ENCODE data around the gene ARL6IP6. TPM values are rescaled to one million over a fixed set of nuclear protein-coding genes. Genes with fewer than 3 reads are reported as not detected.

ARL6IP6 gene
- total RNA-seq, 6 experiments from 2014 or later: 2.6 to 5.4 (median 3.7) TPM

GRCh38 chr2:152682663-152683062 is 35.8 kb upstream of the ARL6IP6 start:
- 74% methylated on average over 5 of the region's 9 CpGs for whole genome bisulfite sequencing (ENCODE audit: insufficient coverage, low coverage, low lambda C conversion rate, missing lambda C conversion rate)
- Histone ChIP-seq H3K36me3 (peaks cover 5 to 33% (median 16%) of the 10 kb centered on the region in 4 donors), H3K4me3 (no peak overlapping the region), H3K27ac (no peak overlapping the region), H3K4me1 (no peaks in the 10 kb centered on the region), H3K9me3 (no peaks in the 10 kb centered on the region), H3K27me3 (no peaks in the 10 kb centered on the region)
- intact Hi-C loops (cut with DNase I): no loop called here
- TF ChIP-seq POLR2A (IDR thresholded peaks at IDR 0.05): no peak
- TF ChIP-seq, protein P1, sequence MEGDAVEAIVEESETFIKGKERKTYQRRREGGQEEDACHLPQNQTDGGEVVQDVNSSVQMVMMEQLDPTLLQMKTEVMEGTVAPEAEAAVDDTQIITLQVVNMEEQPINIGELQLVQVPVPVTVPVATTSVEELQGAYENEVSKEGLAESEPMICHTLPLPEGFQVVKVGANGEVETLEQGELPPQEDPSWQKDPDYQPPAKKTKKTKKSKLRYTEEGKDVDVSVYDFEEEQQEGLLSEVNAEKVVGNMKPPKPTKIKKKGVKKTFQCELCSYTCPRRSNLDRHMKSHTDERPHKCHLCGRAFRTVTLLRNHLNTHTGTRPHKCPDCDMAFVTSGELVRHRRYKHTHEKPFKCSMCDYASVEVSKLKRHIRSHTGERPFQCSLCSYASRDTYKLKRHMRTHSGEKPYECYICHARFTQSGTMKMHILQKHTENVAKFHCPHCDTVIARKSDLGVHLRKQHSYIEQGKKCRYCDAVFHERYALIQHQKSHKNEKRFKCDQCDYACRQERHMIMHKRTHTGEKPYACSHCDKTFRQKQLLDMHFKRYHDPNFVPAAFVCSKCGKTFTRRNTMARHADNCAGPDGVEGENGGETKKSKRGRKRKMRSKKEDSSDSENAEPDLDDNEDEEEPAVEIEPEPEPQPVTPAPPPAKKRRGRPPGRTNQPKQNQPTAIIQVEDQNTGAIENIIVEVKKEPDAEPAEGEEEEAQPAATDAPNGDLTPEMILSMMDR (IDR thresholded peaks at IDR 0.05): no peak
- no peak for DNase-seq
- ATAC-seq: no peak

- H3K4me1 ChIP-seq: no peaks in the 10 kb centered on the region
- no peak for DNase-seq
- intact Hi-C loops (cut with DNase I): no loop called here
Observed at GRCh38 chr2:152683400-152683799, 35.0 kb upstream of the ARL6IP6 start.

DNA sequence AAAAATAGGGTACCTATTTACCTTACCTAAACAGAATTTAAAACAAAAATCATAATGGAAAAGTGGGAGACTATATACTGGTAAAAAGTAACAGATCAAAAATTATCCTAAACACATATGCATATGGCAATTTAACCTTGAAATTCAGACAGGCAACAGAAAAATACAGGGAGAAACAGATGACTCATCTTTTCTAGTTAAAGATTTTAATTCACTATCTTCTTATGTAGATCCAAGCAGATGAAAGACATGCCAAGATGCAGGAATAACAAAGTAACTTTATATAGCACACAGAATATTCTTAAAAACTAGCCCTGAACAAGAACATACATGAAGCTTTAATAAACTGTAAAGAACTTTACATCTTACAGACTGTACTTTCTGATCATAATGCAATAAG is 32.1 kb upstream of the ARL6IP6 start:
- Histone ChIP-seq H3K27ac (no peak overlapping the region), H3K36me3 (no peaks in the 10 kb centered on the region), H3K9me3 (no peaks in the 10 kb centered on the region), H3K27me3 (no peaks in the 10 kb centered on the region), H3K4me3 (no peak overlapping the region), H3K4me1 (no peaks in the 10 kb centered on the region)
- intact Hi-C loops (cut with DNase I): no loop called here
- ATAC-seq (no peak), DNase-seq (no peak)
- TF ChIP-seq, protein P1 (IDR thresholded peaks at IDR 0.05): no peak
- TF ChIP-seq POLR2A (IDR thresholded peaks at IDR 0.05): no peak

More at GRCh38 chr2:152683400-152683799, 35.0 kb upstream of the ARL6IP6 start:
- no peak for ATAC-seq
- no peak for TF ChIP-seq POLR2A (IDR thresholded peaks at IDR 0.05)
- TF ChIP-seq, protein P1 (IDR thresholded peaks at IDR 0.05): no peak
- Histone ChIP-seq H3K4me3 (no peak overlapping the region), H3K36me3 (peaks cover 5 to 27% (median 16%) of the 10 kb centered on the region in 4 donors), H3K9me3 (no peaks in the 10 kb centered on the region), H3K27ac (no peak overlapping the region), H3K27me3 (no peaks in the 10 kb centered on the region)

- H3K36me3 ChIP-seq: peaks cover 0 to 18% (median 0%) of the 10 kb centered on the region in 4 donors
- WGBS (ENCODE audit: insufficient coverage, low coverage, low lambda C conversion rate, missing lambda C conversion rate): 90% methylated on average over 4 of the region's 4 CpGs
- TF ChIP-seq, protein P1 (IDR thresholded peaks at IDR 0.05): no peak
- no peak for TF ChIP-seq POLR2A (IDR thresholded peaks at IDR 0.05)
- H3K27me3 ChIP-seq: no peaks in the 10 kb centered on the region
- H3K9me3 ChIP-seq: no peaks in the 10 kb centered on the region
- H3K4me1 ChIP-seq: peaks cover 0 to 8% (median 0%) of the 10 kb centered on the region in 4 donors
- DNase-seq: no peak
- no peak for ATAC-seq
- H3K4me3 ChIP-seq: no peak overlapping the region
- no peak overlapping the region for H3K27ac ChIP-seq
- intact Hi-C loops (cut with DNase I): no loop called here
Observed at GRCh38 chr2:152693033-152693432, 25.4 kb upstream of the ARL6IP6 start.

GRCh38 chr2:152694161-152694661 is 24.2 kb upstream of the ARL6IP6 start:
- H3K4me1 ChIP-seq: peaks cover 0 to 8% (median 0%) of the 10 kb centered on the region in 4 donors
- DNase-seq (no peak), ATAC-seq (peak; percentile 58 to 91 (median 74))
- peaks cover 0 to 18% (median 0%) of the 10 kb centered on the region in 4 donors for H3K36me3 ChIP-seq
- peak overlapping the region; percentile 12 to 38 (median 25) for H3K27ac ChIP-seq
- TF ChIP-seq POLR2A (IDR thresholded peaks at IDR 0.05): no peak
- TF ChIP-seq, protein P1 (IDR thresholded peaks at IDR 0.05): no peak
- H3K27me3 ChIP-seq: no peaks in the 10 kb centered on the region
- WGBS (ENCODE audit: insufficient coverage, low coverage, low lambda C conversion rate, missing lambda C conversion rate): 27% methylated on average over 8 of the region's 8 CpGs
- H3K9me3 ChIP-seq: no peaks in the 10 kb centered on the region
- intact Hi-C loops (cut with DNase I): no loop called here
- H3K4me3 ChIP-seq: peak overlapping the region; percentile 3 to 17 (median 4)
